Thoracic aorta (tissue), 2 donors: Measurements from ENCODE around the gene CBX2. TPM values are rescaled to one million over a fixed set of nuclear protein-coding genes. Genes with fewer than 3 reads are reported as not detected.
"Not testable (repeated sequence)": the region's sequence is repeated elsewhere in the genome, so short reads cannot be mapped to it uniquely, and the experiment has no call there.

Source experiments
- ATAC-seq: fragments of 150-250 bp; one replicate; pipeline ENCODE4 v1.8.0; 2017; ENCODE audit warnings: low read depth; ENCODE audit not compliant: insufficient number of reproducible peaks, low FRiP score
- DNase-seq: peaks from one replicate; pipeline ENCODE4 v3.0.0-alpha.2; 2020; ENCODE audit warnings: low spot score
- H3K27ac ChIP-seq, 2 donors: fragments of 200-600 bp; sonication (generic); 1 replicate in 1 of 2; 2 replicates in 1 of 2; pipeline ENCODE4 v1.5.1; 2016; ENCODE audit warnings: mild to moderate bottlenecking in 2 of 2, moderate library complexity in 2 of 2
- H3K27me3 ChIP-seq: fragments of 200-600 bp; sonication (generic); replicated peaks from 2 replicates; pipeline ENCODE4 v1.6.0; 2016; ENCODE audit warnings: mild to moderate bottlenecking; ENCODE audit not compliant: insufficient read depth
- H3K36me3 ChIP-seq: fragments of 200-600 bp; sonication (generic); one replicate; pipeline ENCODE4 v1.5.1; 2016
- H3K4me1 ChIP-seq, 2 donors: fragments of 200-600 bp; sonication (generic); 1 replicate in 1 of 2; 2 replicates in 1 of 2; pipeline versions ENCODE4 v1.5.1 to v1.6.0; 2016; ENCODE audit warnings: low read depth in 2 of 2, mild to moderate bottlenecking in 1 of 2; ENCODE audit not compliant: control insufficient read depth in 1 of 2
- H3K4me3 ChIP-seq: fragments of 200-600 bp; sonication (generic); 2 replicates; pipeline ENCODE4 v1.5.1; 2016; ENCODE audit warnings: mild to moderate bottlenecking
- H3K9me3 ChIP-seq: fragments of 200-600 bp; sonication (generic); 2 replicates; pipeline ENCODE4 v1.5.1; 2016
- total RNA-seq, 2 donors: library from RNA; depleted of rRNA; stranded (reverse); fragments of >200 nt; gene quantifications; one replicate each; pipeline versions ENCODE4 v1.1.0 to v1.2.3, GENCODE V29; 2016
- TF ChIP-seq, protein P1 (sequence below): fragments of 200-600 bp; sonication (generic); IDR thresholded peaks from one replicate; pipeline ENCODE4 v1.5.1; 2019; ENCODE audit warnings: antibody characterized with exemption

Gene CBX2
- total RNA-seq, 2 donors from 2014 or later, result 0.14 TPM; not detected in 1

DNA sequence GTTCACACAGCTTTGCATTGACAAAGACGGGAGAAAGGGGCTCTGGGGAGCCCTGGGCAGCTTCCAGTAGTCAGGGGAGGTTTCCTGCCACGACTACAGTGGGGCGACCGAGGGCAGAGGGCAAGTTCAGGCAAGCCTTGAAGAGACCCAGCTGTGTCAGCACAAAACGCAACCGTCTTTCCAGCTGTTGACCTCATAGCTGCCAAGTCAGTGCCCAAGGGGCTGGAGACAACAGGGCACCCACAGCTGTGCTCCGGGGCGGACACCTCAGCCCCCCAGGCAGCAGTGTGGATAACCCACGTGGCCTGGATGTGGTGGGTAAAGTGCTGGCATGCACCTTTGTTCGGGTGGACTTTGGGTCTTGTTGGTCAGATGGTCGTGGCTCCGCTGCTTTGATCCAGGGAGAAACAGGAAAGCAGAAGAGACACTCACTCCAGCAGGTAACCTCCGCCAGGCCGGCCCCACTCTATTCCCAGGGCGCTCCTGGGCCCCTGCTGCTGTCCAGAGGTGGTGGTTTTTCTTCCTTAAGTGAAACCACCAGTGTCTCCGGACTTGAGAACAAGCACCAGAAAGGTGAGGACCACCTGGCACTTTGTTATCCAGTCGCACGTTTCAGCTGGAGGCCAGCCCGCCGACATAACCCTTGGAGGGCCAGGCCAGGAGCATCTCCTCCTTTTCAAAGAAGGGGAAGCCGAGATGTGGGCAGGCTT lies 17.6 kb upstream of the CBX2 start:
- DNase-seq (no peak), ATAC-seq (no peak)

DNA sequence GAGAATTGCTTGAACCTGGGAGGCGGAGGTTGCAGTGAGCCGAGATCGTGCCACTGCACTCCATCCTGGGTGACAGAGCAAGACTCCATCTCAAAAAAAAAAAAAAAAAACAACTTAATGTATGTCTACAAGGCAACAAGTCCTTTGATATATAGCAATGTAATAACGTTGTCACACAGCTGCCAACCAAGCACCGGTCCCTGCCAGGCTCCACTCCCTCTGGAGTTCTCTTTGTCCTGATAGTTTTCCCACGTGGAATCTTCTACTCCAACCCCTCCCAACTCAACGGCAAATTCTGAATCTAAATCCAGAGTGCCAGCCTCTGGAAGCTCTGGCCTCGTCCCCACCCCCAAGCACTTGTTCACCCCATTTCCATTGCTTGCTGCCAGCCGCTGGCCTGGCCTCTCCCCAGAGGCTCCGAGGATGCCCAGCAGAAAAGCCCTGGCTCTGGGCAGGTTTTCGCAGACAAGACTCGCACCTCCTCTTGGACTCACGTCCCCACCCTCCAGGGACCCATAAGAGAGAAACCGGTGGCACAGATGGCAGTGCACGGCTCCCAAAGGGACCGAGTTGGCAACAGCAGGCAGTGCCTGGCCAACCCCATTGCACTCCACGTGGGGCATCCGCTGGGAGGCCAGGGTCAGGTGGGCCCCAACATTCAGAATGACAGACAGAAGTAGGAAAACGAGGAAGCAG lies 15.9 kb upstream of the CBX2 start:
- ATAC-seq, result no peak
- TF ChIP-seq, protein P1, sequence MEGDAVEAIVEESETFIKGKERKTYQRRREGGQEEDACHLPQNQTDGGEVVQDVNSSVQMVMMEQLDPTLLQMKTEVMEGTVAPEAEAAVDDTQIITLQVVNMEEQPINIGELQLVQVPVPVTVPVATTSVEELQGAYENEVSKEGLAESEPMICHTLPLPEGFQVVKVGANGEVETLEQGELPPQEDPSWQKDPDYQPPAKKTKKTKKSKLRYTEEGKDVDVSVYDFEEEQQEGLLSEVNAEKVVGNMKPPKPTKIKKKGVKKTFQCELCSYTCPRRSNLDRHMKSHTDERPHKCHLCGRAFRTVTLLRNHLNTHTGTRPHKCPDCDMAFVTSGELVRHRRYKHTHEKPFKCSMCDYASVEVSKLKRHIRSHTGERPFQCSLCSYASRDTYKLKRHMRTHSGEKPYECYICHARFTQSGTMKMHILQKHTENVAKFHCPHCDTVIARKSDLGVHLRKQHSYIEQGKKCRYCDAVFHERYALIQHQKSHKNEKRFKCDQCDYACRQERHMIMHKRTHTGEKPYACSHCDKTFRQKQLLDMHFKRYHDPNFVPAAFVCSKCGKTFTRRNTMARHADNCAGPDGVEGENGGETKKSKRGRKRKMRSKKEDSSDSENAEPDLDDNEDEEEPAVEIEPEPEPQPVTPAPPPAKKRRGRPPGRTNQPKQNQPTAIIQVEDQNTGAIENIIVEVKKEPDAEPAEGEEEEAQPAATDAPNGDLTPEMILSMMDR, result no peak
- H3K27ac ChIP-seq, result no peak overlapping the region
- no peaks in the 10 kb centered on the region for H3K36me3 ChIP-seq
- DNase-seq, result no peak
- H3K9me3 ChIP-seq, result no peaks in the 10 kb centered on the region
- H3K4me3 ChIP-seq, result no peak overlapping the region
- H3K4me1 ChIP-seq, result no peaks in the 10 kb centered on the region
- H3K27me3 ChIP-seq, result no peaks in the 10 kb centered on the region

More for the DNA sequence above, 17.6 kb upstream of the CBX2 start:
- Histone ChIP-seq H3K27ac (no peak overlapping the region), H3K27me3 (no peaks in the 10 kb centered on the region), H3K36me3 (no peaks in the 10 kb centered on the region), H3K4me1 (no peaks in the 10 kb centered on the region), H3K9me3 (no peaks in the 10 kb centered on the region), H3K4me3 (no peak overlapping the region)
- TF ChIP-seq, protein P1, result no peak

DNA sequence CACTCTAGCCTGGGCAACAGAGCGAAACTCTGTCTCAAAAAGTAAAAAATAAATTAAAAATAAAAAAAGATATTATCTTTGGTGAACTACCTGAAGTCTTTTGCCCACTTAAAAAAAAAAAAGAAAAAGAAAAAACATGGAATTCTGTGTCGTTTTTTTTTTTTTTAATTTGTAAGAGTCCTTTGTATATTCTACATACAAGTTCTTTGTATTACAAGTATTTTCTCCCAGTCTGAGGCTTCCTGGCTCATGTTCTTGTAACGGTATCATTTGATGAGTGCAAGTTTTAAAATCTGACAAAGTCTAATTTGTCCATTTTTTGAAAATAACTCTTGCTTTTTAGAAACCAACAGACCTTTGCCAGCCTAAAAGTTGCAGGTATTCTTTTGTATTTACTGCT lies 12.2 kb upstream of the CBX2 start:
- Histone ChIP-seq H3K9me3 (no peaks in the 10 kb centered on the region), H3K4me1 (no peaks in the 10 kb centered on the region), H3K36me3 (no peaks in the 10 kb centered on the region), H3K27ac (no peak overlapping the region), H3K27me3 (no peaks in the 10 kb centered on the region), H3K4me3 (no peak overlapping the region)
- DNase-seq, result no peak
- no peak for ATAC-seq
- TF ChIP-seq, protein P1, result no peak

DNA sequence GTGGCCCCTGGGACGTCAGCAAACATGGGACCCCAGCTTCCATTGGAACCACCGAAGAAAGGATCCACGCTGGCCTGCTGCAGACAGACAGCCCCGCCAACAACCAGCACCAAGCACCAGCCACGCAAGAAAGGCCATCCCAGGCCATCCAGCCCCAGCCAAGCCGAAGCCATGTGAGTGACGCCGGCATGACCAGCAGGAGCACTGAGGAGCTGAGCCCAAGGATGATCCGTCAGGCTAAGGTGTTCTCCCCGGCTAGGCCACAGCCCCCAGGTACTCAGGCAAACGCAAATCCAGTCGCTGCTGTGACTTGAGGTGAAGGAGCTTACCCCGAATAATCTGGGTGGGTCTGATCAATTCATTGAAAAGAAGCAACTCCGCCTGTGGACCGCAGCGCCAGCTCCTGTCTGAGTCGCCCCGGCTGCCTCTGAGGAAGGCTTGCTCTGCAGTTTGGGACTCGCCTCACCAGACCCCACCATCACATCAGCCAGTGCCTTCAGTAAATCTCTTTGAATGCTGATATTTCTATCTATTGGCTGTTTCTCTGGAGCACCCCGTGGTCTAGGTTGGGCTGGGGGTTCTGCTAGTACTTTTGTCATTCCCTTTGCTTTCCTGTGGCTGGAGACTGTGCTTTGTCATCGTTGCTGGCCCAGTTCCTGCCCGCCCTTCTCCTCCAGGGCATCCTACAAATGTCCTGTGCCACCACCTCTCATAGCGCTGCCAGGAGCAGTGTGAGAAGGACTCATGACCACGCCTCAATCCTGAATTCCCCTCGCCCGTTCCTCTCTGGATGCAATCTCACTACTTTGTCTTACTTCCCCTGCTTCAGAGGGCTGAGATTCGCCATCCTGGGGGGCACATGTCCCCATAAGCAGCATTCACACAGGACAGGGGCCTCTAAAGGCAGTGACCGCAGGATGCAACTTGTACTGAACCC lies 8.1 kb upstream of the CBX2 start:
- no peaks in the 10 kb centered on the region for H3K4me1 ChIP-seq
- DNase-seq (no peak), ATAC-seq (no peak)
- H3K4me3 ChIP-seq, result no peak overlapping the region
- no peaks in the 10 kb centered on the region for H3K9me3 ChIP-seq
- H3K27me3 ChIP-seq, result no peaks in the 10 kb centered on the region
- H3K27ac ChIP-seq, result no peak overlapping the region
- H3K36me3 ChIP-seq, result no peaks in the 10 kb centered on the region
- TF ChIP-seq, protein P1, result no peak

DNA sequence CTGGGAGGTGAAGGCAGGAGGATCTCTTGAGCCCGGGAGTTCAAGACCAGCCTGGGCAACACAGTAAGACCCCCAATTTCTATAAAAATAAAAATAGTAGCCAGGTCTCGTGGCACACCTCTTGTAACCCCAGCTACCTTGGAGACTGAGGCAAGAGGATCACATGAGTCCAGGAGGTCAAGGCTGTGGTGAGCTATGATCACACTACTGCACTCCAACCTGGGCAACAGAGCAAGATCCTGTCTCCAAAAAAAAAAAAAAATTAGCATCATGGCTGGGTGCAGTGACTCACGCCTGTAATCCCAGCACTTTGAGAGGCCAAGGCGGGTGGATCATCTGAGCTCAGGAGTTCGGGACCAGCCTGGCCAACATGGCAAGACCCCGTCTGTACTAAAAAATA lies 6.7 kb upstream of the CBX2 start:
- TF ChIP-seq, protein P1, result no peak
- H3K4me1 ChIP-seq, result no peaks in the 10 kb centered on the region
- H3K4me3 ChIP-seq, result no peak overlapping the region
- ATAC-seq, result no peak
- no peak for DNase-seq
- no peaks in the 10 kb centered on the region for H3K36me3 ChIP-seq
- H3K27me3 ChIP-seq, result no peaks in the 10 kb centered on the region
- H3K9me3 ChIP-seq, result no peaks in the 10 kb centered on the region
- H3K27ac ChIP-seq, result no peak overlapping the region

DNA sequence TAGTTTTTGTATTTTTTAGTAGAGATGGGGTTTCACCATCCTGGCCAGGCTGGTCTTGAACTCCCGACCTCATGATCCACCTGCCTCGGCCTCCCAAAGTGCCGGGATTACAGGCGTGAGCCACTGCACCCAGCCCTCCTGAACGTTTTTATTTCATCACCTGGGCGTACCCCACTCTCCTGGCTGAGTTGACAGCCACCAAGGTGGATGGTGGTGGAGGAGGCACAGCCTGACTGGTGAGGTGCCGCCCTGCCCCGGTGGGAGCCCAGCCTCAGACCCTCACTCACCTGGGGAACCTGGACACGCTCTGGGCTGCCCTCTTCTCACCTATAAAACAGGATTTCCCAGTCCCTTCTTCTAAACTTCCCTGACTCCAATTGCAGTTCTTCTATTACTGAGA lies 5.2 kb upstream of the CBX2 start:
- DNase-seq, H3K9me3 ChIP-seq, H3K36me3 ChIP-seq, H3K4me3 ChIP-seq, H3K27ac ChIP-seq, ATAC-seq, H3K27me3 ChIP-seq, H3K4me1 ChIP-seq: not testable (repeated sequence)
